Spleen (tissue), 7 donors: ENCODE data around the gene AHCYL2.

ENCODE experiments used
- POLR2A ChIP-seq, 3 donors: fragments of 450-650 bp; IDR thresholded peaks; one replicate each; pipeline ENCODE4 v1.5.1; 2017; ENCODE audit warnings: antibody characterized with exemption in 3 of 3, mild to moderate bottlenecking in 1 of 3
- TF ChIP-seq, protein P1 (sequence below), 11 experiments: fragments of 200-600 bp in 7 of 11; fragments of 450-650 bp in 4 of 11; sonication (generic) in 4 of 11; IDR thresholded peaks in 8 of 11; conservative IDR thresholded peaks in 3 of 11; 1 replicate in 7 of 11; 2 replicates in 4 of 11; pipeline versions ENCODE4 v1.4.0 to v1.8.0; 2016 to 2021; ENCODE audit warnings: antibody characterized with exemption in 11 of 11, inconsistent platforms in 4 of 11, mild to moderate bottlenecking in 1 of 11
- donor health status: DM: no; HTN: no; CAD: no; lungs with moderate emphysema.
- donor health status: DM: no; HTN: no; CAD: no.
- donor health status: DM: no; HTN: no; CAD: no.

DNA sequence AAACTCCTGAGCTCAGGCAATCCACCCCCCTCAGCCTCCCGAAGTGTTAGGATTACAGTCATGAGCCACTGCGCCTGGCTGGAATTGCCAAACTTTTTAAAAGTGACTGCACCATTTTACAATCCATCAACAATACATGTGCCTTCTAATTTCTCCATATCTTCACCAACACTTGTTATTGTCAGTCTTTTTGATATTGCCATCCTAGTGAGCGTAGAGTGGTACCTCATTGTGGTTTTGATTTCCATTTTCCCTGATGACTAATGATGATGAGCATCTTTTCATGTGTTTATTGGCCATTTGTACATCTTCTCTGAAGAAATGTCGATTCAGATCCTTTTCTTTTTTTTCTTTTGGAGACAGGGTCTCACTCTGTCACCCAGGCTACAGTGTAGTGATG, 187.7 kb downstream of the AHCYL2 start:
- TF ChIP-seq, protein P1, sequence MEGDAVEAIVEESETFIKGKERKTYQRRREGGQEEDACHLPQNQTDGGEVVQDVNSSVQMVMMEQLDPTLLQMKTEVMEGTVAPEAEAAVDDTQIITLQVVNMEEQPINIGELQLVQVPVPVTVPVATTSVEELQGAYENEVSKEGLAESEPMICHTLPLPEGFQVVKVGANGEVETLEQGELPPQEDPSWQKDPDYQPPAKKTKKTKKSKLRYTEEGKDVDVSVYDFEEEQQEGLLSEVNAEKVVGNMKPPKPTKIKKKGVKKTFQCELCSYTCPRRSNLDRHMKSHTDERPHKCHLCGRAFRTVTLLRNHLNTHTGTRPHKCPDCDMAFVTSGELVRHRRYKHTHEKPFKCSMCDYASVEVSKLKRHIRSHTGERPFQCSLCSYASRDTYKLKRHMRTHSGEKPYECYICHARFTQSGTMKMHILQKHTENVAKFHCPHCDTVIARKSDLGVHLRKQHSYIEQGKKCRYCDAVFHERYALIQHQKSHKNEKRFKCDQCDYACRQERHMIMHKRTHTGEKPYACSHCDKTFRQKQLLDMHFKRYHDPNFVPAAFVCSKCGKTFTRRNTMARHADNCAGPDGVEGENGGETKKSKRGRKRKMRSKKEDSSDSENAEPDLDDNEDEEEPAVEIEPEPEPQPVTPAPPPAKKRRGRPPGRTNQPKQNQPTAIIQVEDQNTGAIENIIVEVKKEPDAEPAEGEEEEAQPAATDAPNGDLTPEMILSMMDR (IDR thresholded peaks at IDR 0.05 in 8 of 11, conservative IDR thresholded peaks at IDR 0.05 in 3 of 11): no peak
- no peak for TF ChIP-seq POLR2A (IDR thresholded peaks at IDR 0.05)
